OCI-M2 (cell line): ENCODE data around the gene METTL15.
"Not testable (repeated sequence)": the region's sequence is repeated elsewhere in the genome, so short reads cannot be mapped to it uniquely, and the experiment has no call there.

Source experiments
- DNase-seq: peaks from one replicate; lab custom pipeline; 2025; ENCODE audit not compliant: unreplicated experiment; lab: John Stamatoyannopoulos, UW

The METTL15 gene

GRCh38 chr11:28110108-28110820 is 2.1 kb downstream of the METTL15 start:
- DNase-seq = peak; percentile 10

- DNase-seq = no peak
These were observed 2.6 kb downstream of the METTL15 start for GRCh38 chr11:28110821-28111200.

- DNase-seq = no peak
These were observed 5.9 kb downstream of the METTL15 start for GRCh38 chr11:28114116-28114515.

DNA sequence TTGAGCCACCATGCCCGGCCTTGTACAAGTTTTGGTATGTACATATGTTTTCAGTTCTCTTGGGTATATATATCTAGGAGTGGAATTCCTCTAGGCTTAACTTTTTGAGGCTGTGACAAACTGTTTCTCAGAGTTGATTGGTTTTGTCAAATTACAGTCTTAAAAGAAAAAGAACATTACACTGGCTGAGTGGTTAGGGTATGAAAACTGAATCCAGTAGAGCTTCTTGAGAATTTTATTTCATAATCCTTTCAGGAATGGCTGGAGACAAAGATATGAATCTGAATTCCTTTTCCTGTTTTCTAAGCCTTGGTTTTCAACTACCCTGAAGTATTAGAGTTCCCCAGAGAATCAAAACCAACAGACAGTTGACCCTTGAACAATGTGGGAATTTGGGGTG is 6.5 kb downstream of the METTL15 start:
- no peak for DNase-seq

DNA sequence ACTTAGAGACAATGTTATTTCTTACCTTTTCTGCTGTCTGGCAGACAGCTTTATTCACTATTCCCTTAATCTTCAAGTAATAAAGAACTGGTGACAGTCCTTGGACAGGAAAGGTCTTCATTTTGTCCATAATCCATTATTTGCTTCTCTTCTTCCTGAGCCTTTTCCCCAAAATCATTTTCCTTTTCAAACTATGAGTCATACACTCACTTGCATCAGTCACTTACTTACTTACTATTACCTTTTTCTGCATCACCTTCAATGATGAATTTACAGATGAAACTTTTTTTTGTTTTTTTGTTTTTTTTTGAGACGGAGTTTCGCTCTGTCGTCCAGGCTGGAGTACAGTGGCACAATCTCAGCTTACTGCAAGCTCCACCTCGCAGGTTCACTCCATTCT is 9.5 kb downstream of the METTL15 start:
- DNase-seq = no peak

DNA sequence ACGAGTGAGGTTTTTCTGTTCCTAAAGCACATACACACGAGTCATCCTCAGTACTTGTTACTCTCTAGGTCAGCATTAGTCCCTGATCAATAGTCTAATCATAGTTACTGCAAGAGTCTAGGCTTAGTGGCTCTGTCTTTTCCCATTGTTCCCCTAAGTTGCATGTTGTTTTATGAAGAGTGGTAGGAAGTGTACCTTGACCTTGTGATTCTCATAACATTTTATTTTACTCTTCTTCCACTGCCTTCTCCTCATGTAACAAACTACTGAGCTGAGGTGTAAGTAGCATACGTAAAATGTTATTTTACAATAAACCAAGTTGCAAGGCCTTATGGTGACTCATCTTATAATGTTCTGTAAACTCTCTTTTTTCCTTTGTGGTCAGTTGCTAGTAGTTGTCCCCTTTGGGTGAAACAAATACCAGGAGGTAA is 15.0 kb downstream of the METTL15 start:
- no peak for DNase-seq

DNA sequence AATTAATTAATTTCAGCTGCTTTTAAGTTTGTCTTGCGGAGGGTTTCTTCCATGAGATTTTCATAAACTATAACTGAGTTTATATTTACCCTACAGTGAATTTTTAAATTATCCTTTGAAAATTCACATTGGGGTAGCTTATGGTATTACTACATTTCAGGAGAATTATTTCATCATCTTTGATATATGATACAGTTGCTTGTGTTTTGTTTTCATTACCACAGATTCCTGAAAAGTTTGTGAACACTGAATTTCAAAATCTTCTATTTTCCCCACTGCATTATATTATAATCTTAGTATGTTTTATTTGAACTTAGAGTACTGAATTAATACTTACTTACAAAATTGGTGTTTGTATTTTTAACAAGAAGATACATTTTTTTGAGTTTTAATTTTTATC is 24.4 kb downstream of the METTL15 start:
- no peak for DNase-seq

- DNase-seq = no peak
These were observed 25.0 kb downstream of the METTL15 start for GRCh38 chr11:28133146-28133545.

DNA sequence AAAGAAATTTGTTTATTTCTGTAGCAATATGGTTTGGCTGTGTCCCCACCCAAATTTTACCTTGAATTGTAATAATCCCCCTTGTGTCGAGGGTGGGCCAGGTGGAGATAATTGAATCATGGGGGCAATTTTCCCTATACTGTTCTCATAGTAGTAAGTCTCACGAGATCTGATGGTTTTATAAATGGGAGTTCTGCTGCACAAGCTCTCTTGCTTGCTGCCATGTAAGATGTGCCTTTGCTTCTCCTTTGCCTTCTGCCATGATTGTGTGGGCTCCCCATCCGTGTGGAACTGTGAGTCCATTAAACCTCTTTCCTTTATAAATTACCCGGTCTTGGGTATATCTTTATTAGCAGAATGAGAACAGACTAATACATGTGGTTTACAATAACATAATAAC is 28.0 kb downstream of the METTL15 start:
- DNase-seq = not testable (repeated sequence)

- DNase-seq = no peak
These were observed 29.2 kb downstream of the METTL15 start for GRCh38 chr11:28137366-28137765.

- no peak for DNase-seq
These were observed 29.6 kb downstream of the METTL15 start for GRCh38 chr11:28137832-28138231.

GRCh38 chr11:28139841-28140415 is 31.7 kb downstream of the METTL15 start:
- DNase-seq = no peak

GRCh38 chr11:28140689-28141455 is 32.7 kb downstream of the METTL15 start:
- DNase-seq = no peak

DNA sequence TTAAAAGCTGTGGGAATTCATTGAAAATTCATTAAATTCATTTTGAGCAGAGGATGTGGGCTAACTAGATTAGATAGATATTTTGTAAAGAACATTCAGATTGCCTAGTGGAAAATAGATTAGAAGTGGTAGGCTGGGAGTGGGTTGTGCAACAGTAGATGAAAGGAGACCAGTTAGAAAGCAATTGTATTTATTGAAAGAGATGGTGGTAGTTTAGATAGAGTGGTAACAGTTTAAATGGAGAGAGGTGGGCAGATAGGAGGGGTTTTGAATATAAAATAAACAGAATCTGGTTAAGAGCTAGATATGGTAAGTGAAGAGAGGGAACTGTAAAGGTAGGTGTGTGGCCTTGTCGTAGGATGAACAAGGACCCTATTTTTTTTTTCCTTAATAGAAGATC is 34.5 kb downstream of the METTL15 start:
- DNase-seq = no peak

GRCh38 chr11:28144808-28145207 is 36.6 kb downstream of the METTL15 start:
- DNase-seq = no peak

DNA sequence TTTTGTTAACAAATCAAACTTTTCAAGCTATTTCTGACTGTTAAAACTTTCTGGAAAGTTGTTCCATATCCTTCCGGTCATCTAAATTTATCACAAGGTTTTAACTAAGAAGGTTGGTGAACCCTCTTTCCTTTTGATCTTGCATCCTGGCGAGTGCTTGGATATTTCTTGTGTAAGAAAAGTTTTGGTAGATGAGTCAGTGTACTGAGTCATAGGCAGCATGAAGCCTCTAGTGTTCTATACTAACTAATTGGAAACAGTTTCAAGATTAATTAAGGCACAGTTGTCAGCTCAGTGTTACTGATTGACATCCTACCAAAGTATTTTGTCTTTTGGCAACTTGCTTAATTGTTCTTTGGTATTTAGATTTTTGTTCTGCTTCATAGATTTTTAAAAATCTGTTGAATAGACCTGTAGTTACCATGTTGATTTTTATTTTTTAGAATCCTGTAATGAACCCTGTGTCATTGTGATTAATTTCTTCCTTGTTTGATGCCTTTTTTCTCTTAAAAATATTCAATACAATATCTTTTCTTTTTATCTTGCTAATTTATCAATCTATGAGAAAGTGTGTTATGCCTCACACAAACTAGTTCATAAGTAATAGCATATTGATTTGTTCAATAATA is 38.0 kb downstream of the METTL15 start:
- no peak for DNase-seq

DNA sequence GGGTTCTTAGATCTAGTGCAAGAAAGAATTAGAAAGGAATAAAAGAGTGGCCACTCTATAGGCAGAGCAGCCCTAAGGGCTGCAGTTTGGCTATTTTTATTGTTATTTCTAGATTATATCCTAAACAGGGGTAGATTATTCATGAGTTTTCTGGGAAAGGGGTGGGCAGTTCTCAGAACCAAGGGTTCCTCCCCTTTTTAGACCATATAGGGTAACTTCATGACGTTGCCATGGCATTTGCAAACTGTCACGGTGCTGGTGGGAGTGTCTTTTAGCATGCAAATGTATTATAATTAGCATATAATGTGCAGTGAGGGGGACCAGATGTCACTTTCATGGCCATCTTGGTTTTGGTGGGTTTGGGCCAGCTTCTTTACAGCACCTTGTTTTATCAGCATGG is 44.6 kb downstream of the METTL15 start:
- no peak for DNase-seq

DNA sequence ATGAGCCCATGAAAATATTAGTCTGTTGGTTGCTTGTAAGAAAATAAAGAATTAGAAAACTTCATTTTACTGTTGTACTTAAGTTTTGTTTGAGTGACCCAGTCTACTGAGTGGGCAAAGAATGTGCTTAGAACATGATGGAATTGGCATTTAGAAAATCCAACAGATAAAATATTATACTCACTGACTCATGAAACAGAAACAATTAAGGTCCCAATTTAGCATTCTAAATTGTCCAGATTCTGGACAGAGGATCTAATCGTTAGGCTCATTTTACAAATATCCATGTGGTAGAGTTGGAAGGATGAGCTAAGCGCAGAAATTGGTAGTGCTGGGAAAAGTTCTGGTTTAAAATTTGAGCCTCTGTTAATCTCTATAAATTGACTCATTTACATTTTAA is 45.4 kb downstream of the METTL15 start:
- no peak for DNase-seq

DNA sequence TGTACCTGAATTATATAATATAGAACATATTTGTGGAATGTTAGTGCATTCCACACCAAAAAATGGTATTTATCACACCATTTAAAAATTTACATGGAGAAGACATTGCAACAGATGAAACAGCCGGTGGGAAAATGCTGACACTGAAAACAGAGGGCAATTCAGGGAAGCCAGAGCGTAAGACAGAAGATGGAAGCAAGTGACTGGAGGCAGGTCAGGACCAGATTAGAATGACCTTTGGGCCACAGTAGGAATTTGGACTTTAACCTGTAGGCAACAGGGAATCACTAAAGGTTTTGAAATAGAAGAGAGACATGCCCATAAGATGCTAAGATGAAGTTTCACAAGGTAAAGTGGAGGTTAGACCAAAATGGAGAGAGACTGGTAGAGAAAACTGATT is 60.5 kb downstream of the METTL15 start:
- DNase-seq = no peak

- DNase-seq = no peak
These were observed 61.6 kb downstream of the METTL15 start for GRCh38 chr11:28169816-28170215.

GRCh38 chr11:28170759-28171158 is 62.6 kb downstream of the METTL15 start:
- DNase-seq = no peak

- DNase-seq = no peak
These were observed 68.2 kb downstream of the METTL15 start for GRCh38 chr11:28176351-28176750.
